PC-3 (cell line): ENCODE data around the gene PLXND1. TPM values are rescaled to one million over a fixed set of nuclear protein-coding genes. Genes with fewer than 3 reads are reported as not detected.

Source experiments
- ATAC-seq: fragments of 200-7000 bp; cut with Tn5 transposase; 2 replicates; pipeline ENCODE4 v1.9.1; 2020; ENCODE audit warnings: mild to moderate bottlenecking, moderate library complexity
- BruUV-seq: library from RNA; stranded (reverse); fragments of 400-500 nt; replicated peaks from 2 replicates; lab custom pipeline; 2021; lab: Mats Ljungman, UMichigan
- CTCF ChIA-PET: fragments of 300-600 bp; sonication (Branson Sonifier 250); formaldehyde crosslinking; loops from one replicate; lab custom pipeline; 2022; ENCODE audit warnings: antibody characterized with exemption; lab: Charles Lee
- POLR2A ChIA-PET: fragments of 300-600 bp; sonication (Branson Sonifier 250); formaldehyde crosslinking; loops from one replicate; lab custom pipeline; 2022; ENCODE audit warnings: antibody characterized with exemption; ENCODE audit not compliant: unreplicated experiment; lab: Charles Lee
- DNase-seq: peaks from one replicate; pipeline ENCODE4 v3.0.0-alpha.2; 2015
- H2AFZ ChIP-seq: fragments of 300-600 bp; sonication (generic); 2 replicates; pipeline ENCODE4 v1.6.0; 2016; ENCODE audit warnings: antibody characterized with exemption, low read length
- H3F3A ChIP-seq: fragments of 300-600 bp; sonication (generic); one replicate; pipeline ENCODE4 v1.6.0; 2017; ENCODE audit warnings: antibody characterized with exemption, low read length, control low read depth, mild to moderate bottlenecking; ENCODE audit not compliant: unreplicated experiment
- H3K27ac ChIP-seq: fragments of 300-600 bp; sonication (generic); 2 replicates; pipeline ENCODE4 v1.5.1; 2016; ENCODE audit warnings: mild to moderate bottlenecking, low read length
- H3K27me3 ChIP-seq: fragments of 300-600 bp; sonication (generic); 2 replicates; pipeline ENCODE4 v1.6.1; 2016; ENCODE audit warnings: low read length, mixed read lengths
- H3K36me3 ChIP-seq: fragments of 300-600 bp; sonication (generic); 2 replicates; pipeline ENCODE4 v1.6.1; 2016; ENCODE audit warnings: low read depth, mixed run types, low read length, mixed read lengths
- H3K4me1 ChIP-seq: fragments of 300-600 bp; sonication (generic); 2 replicates; pipeline ENCODE4 v1.5.1; 2016; ENCODE audit warnings: low read length; ENCODE audit not compliant: insufficient read depth
- H3K4me2 ChIP-seq: fragments of 300-600 bp; sonication (generic); 2 replicates; pipeline ENCODE4 v1.6.0; 2016; ENCODE audit warnings: low read length
- H3K4me3 ChIP-seq: fragments of 300-600 bp; sonication (generic); 2 replicates; pipeline ENCODE4 v1.5.1; 2016; ENCODE audit warnings: mild to moderate bottlenecking, low read length, mixed read lengths
- H3K79me2 ChIP-seq: fragments of 300-600 bp; sonication (generic); 2 replicates; pipeline ENCODE4 v1.6.1; 2017; ENCODE audit warnings: low read length, mixed read lengths
- H3K9ac ChIP-seq: fragments of 300-600 bp; sonication (generic); 2 replicates; pipeline ENCODE4 v1.6.0; 2016; ENCODE audit warnings: mild to moderate bottlenecking, low read length
- H3K9me2 ChIP-seq: fragments of 300-600 bp; sonication (generic); replicated peaks from 2 replicates; pipeline ENCODE4 v1.6.1; 2016; ENCODE audit warnings: mixed run types, low read length, mixed read lengths
- H3K9me3 ChIP-seq: fragments of 300-600 bp; sonication (generic); 2 replicates; pipeline ENCODE4 v1.6.1; 2016; ENCODE audit warnings: low read length, mixed read lengths
- H4K20me1 ChIP-seq: fragments of 300-600 bp; sonication (generic); 2 replicates; pipeline ENCODE4 v1.6.1; 2016; ENCODE audit warnings: low read length, mixed read lengths
- EZH2 ChIP-seq: fragments of 300-600 bp; sonication (generic); IDR thresholded peaks from one replicate; pipeline ENCODE4 v1.6.1; 2017; ENCODE audit warnings: antibody characterized with exemption, mild to moderate bottlenecking, low read length; ENCODE audit not compliant: unreplicated experiment
- EZH2phosphoT487 ChIP-seq: fragments of 300-600 bp; sonication (generic); IDR thresholded peaks from 2 replicates; pipeline ENCODE4 v1.6.1; 2018; ENCODE audit warnings: mild to moderate bottlenecking, antibody characterized with exemption, low read length, borderline replicate concordance
- intact Hi-C: fragments of 100-400 bp; cut with micrococcal nuclease; formaldehyde crosslinking; loops from 2 replicates; pipeline ENCODE4 v1.9.0; 2023
- total RNA-seq: library from RNA; depleted of rRNA; stranded (reverse); fragments of >200 nt; gene quantifications from 2 replicates; pipeline ENCODE4 v1.2.3, GENCODE V29; 2014
- TF ChIP-seq, protein P1 (sequence below): fragments of 300-600 bp; sonication (generic); conservative IDR thresholded peaks from 2 replicates; pipeline ENCODE4 v1.5.1; 2017; ENCODE audit warnings: antibody characterized with exemption, low read depth, mild to moderate bottlenecking, low read length

The PLXND1 gene
- total RNA-seq, 1 experiment from 2014 or later: 19.2 TPM

- intact Hi-C loops: no loop called here
- no TSS peak for BruUV-seq
- H3K4me3 ChIP-seq: no peak overlapping the region
- H3K4me1 ChIP-seq: no peaks in the 10 kb centered on the region
- H3K9ac ChIP-seq: no peak overlapping the region
- no peak overlapping the region for H3K4me2 ChIP-seq
- H3K27ac ChIP-seq: no peak overlapping the region
- H3K9me3 ChIP-seq: no peaks in the 10 kb centered on the region
- no peak for DNase-seq
- no peaks in the 10 kb centered on the region for H3K27me3 ChIP-seq
- CTCF ChIA-PET: no interaction called here
- TF ChIP-seq EZH2phosphoT487 (no peak), EZH2 (no peak)
- TF ChIP-seq, protein P1, sequence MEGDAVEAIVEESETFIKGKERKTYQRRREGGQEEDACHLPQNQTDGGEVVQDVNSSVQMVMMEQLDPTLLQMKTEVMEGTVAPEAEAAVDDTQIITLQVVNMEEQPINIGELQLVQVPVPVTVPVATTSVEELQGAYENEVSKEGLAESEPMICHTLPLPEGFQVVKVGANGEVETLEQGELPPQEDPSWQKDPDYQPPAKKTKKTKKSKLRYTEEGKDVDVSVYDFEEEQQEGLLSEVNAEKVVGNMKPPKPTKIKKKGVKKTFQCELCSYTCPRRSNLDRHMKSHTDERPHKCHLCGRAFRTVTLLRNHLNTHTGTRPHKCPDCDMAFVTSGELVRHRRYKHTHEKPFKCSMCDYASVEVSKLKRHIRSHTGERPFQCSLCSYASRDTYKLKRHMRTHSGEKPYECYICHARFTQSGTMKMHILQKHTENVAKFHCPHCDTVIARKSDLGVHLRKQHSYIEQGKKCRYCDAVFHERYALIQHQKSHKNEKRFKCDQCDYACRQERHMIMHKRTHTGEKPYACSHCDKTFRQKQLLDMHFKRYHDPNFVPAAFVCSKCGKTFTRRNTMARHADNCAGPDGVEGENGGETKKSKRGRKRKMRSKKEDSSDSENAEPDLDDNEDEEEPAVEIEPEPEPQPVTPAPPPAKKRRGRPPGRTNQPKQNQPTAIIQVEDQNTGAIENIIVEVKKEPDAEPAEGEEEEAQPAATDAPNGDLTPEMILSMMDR: no peak
- no peaks in the 10 kb centered on the region for H3K79me2 ChIP-seq
- no peaks in the 10 kb centered on the region for H4K20me1 ChIP-seq
- H3K9me2 ChIP-seq: no peaks in the 10 kb centered on the region
- H2AFZ ChIP-seq: no peak overlapping the region
- H3K36me3 ChIP-seq: no peaks in the 10 kb centered on the region
- no peak for ATAC-seq
- POLR2A ChIA-PET: no interaction called here
- no peaks in the 10 kb centered on the region for H3F3A ChIP-seq
Measured at GRCh38 chr3:129512595-129512994, 93.9 kb downstream of the PLXND1 start.

DNA sequence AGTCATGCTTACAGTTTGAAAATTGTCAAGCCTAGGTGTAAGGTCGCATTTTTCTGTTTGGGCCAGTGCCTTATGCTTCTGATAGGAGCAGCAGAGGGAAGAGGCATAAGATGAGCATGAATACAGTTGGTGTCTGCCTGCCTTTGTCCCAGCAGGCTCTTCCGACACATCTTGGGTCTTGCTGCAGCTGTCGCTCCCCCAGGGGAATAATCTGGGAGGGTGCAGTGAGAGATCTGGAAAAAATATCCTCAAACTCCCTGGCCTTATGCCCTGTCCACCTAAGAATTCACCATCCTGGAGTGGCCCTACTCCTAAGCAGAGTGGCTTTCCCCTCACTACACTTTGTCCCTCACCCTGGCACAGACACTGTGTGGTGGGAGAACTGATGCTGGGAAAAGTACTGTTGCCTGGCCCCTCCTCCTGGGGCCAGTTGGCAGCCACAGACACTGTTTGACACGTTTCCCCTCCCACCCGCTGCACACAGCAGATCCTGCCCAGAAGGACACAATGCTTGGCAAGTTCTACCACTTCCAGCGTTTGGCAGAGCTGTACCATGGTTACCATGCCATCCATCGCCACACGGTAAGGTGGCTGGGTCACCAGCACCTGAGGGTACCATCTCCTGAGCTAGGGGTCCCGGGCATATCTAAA is 99.2 kb downstream of the PLXND1 start:
- POLR2A ChIA-PET: no interaction called here
- Histone ChIP-seq H3K36me3 (no peaks in the 10 kb centered on the region), H3F3A (no peaks in the 10 kb centered on the region), H3K4me3 (no peak overlapping the region), H3K9me2 (no peaks in the 10 kb centered on the region), H3K9ac (no peak overlapping the region), H3K4me2 (no peak overlapping the region), H3K79me2 (no peaks in the 10 kb centered on the region), H3K4me1 (peaks cover 6% of the 10 kb centered on the region; the same call in 1 of the 2 replicates), H2AFZ (no peak overlapping the region), H3K9me3 (no peaks in the 10 kb centered on the region), H4K20me1 (no peaks in the 10 kb centered on the region), H3K27ac (no peak overlapping the region), H3K27me3 (no peaks in the 10 kb centered on the region)
- no peak for ATAC-seq
- intact Hi-C loops: no loop called here
- DNase-seq: no peak
- CTCF ChIA-PET: no interaction called here
- TF ChIP-seq, protein P1: no peak
- TF ChIP-seq EZH2phosphoT487: no peak
- TF ChIP-seq EZH2: no peak
- no TSS peak for BruUV-seq

GRCh38 chr3:129506231-129506742 is 100.2 kb downstream of the PLXND1 start:
- ATAC-seq (no peak), DNase-seq (no peak)
- POLR2A ChIA-PET: no interaction called here
- Histone ChIP-seq H3K79me2 (no peaks in the 10 kb centered on the region), H3K4me2 (no peak overlapping the region), H3K36me3 (no peaks in the 10 kb centered on the region), H3K4me1 (peaks cover 6% of the 10 kb centered on the region; the same call in 1 of the 2 replicates), H3K9me3 (no peaks in the 10 kb centered on the region), H4K20me1 (no peaks in the 10 kb centered on the region), H3F3A (no peaks in the 10 kb centered on the region), H3K4me3 (no peak overlapping the region), H3K9ac (no peak overlapping the region), H3K27me3 (no peaks in the 10 kb centered on the region), H3K9me2 (no peaks in the 10 kb centered on the region), H3K27ac (no peak overlapping the region), H2AFZ (no peak overlapping the region)
- BruUV-seq: no TSS peak
- intact Hi-C loops: no loop called here
- CTCF ChIA-PET: no interaction called here
- TF ChIP-seq EZH2 (no peak), EZH2phosphoT487 (no peak)
- TF ChIP-seq, protein P1: no peak
